ENCODE data around the gene MARCHF2.

- TF ChIP-seq EZH2 (IDR thresholded peaks at IDR 0.05; ENCODE audit: borderline replicate concordance, low read length), result no peak
- no peak for TF ChIP-seq CTCF (IDR thresholded peaks at IDR 0.05; ENCODE audit: low read length)
Measured at GRCh38 chr19:8392017-8392591, 21.0 kb upstream of the MARCHF2 start.
